GM10266 (cell line): ENCODE results near the gene ENPP6.
"Not testable (repeated sequence)": the region's sequence is repeated elsewhere in the genome, so short reads cannot be mapped to it uniquely, and the experiment has no call there.

Experiments used
- DNase-seq: peaks from one replicate; pipeline ENCODE4 v3.0.0; 2012; ENCODE audit errors: extremely low spot score
- TF ChIP-seq, protein P1 (sequence below): IDR thresholded peaks from 2 replicates; pipeline ENCODE4 v1.5.1; 2012; ENCODE audit warnings: mild to moderate bottlenecking, low read depth; ENCODE audit not compliant: control insufficient read depth, insufficient read depth; ENCODE audit errors: missing control alignments

ENPP6 gene

DNA sequence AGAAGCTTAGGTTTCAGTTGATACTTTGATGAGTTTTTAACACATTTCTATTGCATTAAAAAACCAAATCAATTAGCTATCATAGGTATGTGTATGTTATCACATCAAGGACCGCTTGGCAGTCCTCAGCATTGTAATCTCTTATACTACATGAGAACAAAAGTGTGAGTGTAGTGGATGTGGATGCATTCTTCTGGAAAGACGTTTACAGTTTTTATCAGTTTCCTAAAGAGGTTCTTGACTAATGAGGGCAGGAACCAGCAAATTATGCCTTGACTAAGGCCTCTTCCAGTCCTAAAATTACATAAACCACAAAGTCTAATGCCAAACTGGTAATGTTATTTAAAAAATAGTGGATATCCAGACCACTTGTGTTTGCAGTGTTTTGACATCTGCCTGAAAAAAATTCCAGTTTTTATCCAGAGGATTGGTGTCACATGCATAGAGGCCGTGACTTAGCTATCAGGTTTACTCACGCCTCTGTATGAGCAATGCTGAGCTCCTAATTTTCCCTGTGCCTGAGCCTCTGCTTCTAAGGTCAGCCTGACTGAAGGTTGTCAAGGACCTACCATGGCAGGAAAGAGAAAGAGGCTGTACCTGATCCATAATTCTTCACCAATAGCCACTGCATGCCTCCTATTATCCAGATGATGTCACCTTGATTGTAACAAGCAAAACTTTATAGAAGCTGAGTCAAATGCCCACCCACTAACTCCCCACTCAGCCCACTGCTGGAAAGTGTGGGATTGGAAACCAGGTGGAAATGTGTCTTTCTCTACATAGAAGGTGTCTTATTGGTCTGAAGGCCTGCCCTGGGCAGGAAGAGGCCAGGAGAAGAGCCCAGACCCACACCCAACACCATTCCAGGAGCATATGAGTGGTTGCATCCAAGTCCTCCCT lies 68.7 kb downstream of the ENPP6 start:
- TF ChIP-seq, protein P1, sequence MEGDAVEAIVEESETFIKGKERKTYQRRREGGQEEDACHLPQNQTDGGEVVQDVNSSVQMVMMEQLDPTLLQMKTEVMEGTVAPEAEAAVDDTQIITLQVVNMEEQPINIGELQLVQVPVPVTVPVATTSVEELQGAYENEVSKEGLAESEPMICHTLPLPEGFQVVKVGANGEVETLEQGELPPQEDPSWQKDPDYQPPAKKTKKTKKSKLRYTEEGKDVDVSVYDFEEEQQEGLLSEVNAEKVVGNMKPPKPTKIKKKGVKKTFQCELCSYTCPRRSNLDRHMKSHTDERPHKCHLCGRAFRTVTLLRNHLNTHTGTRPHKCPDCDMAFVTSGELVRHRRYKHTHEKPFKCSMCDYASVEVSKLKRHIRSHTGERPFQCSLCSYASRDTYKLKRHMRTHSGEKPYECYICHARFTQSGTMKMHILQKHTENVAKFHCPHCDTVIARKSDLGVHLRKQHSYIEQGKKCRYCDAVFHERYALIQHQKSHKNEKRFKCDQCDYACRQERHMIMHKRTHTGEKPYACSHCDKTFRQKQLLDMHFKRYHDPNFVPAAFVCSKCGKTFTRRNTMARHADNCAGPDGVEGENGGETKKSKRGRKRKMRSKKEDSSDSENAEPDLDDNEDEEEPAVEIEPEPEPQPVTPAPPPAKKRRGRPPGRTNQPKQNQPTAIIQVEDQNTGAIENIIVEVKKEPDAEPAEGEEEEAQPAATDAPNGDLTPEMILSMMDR: no peak
- DNase-seq: no peak

- TF ChIP-seq, protein P1: no peak
Observed at GRCh38 chr4:184147858-184148737, 69.6 kb downstream of the ENPP6 start.

GRCh38 chr4:184146951-184147350 lies 70.7 kb downstream of the ENPP6 start:
- DNase-seq: no peak
- TF ChIP-seq, protein P1: no peak

More at GRCh38 chr4:184147858-184148737, 69.6 kb downstream of the ENPP6 start:
- no peak for DNase-seq

DNA sequence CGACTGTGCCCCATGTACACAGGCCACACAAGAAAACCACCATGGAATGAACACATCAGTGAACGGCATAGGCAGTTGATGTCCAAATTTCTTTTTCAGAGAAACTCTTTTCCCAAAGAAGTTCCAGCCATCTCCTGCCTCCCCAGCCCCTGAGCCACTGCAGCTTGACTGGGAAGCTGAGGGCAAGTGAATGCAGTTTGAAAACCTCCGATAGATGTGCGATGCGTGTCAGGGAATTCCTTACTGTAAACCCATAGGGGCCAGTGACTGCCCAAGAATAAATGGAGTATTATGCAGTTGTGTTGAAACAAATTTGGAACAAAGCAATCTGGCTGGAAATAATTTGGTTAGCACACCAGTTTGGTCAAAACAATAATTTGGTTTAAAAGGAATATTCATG lies 72.1 kb downstream of the ENPP6 start:
- TF ChIP-seq, protein P1: no peak
- DNase-seq: no peak

DNA sequence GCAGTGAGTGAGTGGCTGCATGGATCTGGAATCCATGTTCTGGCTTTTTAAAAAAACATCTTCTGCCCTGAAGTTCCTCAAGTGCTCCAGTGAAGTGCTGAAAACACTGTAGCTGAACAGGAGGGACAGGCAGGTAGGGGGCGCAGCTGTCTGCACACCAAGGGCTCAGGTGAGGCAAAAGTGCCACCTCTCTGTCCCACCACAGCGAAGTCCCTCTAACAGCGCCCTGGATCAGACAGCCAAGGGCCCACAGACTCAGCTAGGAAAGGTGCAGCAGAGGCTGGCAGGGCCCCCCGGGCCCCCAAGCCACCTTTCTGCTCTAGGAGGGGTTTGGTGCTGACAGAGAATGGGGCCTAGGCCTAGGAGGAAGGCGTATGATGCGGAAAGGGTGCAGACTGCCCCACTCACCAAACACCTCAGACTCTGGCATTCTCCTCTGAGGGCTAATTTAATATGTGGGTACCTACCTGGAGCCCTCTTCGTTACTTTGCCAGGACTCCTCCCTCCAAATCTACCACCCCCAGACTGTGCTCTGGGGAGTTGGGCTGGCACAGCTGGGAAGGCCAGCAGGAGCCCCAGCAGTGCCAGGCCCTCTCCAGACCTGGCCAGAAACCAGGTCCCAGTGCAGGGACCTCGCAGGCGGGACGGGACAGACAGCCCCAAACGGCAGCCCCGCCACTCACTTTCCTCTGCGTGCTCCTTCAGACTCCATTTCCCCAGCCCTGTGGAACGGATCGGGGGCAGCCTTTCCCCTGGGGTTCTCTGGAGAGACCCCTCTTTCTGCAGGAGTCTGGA lies 73.7 kb downstream of the ENPP6 start:
- TF ChIP-seq, protein P1: no peak
- DNase-seq: no peak

GRCh38 chr4:184142121-184143000 lies 75.3 kb downstream of the ENPP6 start:
- TF ChIP-seq, protein P1: no peak

GRCh38 chr4:184140901-184141300 lies 76.8 kb downstream of the ENPP6 start:
- DNase-seq: not testable (repeated sequence)

More at GRCh38 chr4:184142121-184143000, 75.3 kb downstream of the ENPP6 start:
- no peak for DNase-seq
